PFSK-1 (cell line): ENCODE measurements around the gene U2AF2.

Experiments
- FOXP2 ChIP-seq: optimal IDR thresholded peaks from 2 replicates; pipeline ENCODE3; 2011; ENCODE audit warnings: borderline replicate concordance, control low read depth, inconsistent platforms; ENCODE audit not compliant: insufficient read depth; ENCODE audit errors: extremely low read length, extremely low read depth
- POLR2AphosphoS5 ChIP-seq: IDR thresholded peaks from 2 replicates; pipeline ENCODE4 v1.6.1; 2012; ENCODE audit warnings: low read depth, mild to moderate bottlenecking, control low read depth, low read length, moderate library complexity
- SIN3A ChIP-seq: IDR thresholded peaks from 2 replicates; pipeline ENCODE4 v1.6.1; 2012; ENCODE audit warnings: mild to moderate bottlenecking, low read length, moderate library complexity, borderline replicate concordance; ENCODE audit not compliant: insufficient read depth
- TAF1 ChIP-seq: IDR thresholded peaks from 2 replicates; pipeline ENCODE4 v1.6.1; 2012; ENCODE audit warnings: low read length, control low read depth, borderline replicate concordance; ENCODE audit not compliant: insufficient read depth
- TF ChIP-seq, protein P1 (sequence below), 2 experiments: IDR thresholded peaks; 2 replicates each; pipeline versions ENCODE4 v1.6.1 to v1.8.0; 2011 to 2012; ENCODE audit warnings: low read depth in 2 of 2, low read length in 2 of 2, control low read depth in 1 of 2, inconsistent platforms in 1 of 2, mild to moderate bottlenecking in 1 of 2, moderate library complexity in 1 of 2; ENCODE audit not compliant: insufficient read depth in 1 of 2

The U2AF2 gene

DNA sequence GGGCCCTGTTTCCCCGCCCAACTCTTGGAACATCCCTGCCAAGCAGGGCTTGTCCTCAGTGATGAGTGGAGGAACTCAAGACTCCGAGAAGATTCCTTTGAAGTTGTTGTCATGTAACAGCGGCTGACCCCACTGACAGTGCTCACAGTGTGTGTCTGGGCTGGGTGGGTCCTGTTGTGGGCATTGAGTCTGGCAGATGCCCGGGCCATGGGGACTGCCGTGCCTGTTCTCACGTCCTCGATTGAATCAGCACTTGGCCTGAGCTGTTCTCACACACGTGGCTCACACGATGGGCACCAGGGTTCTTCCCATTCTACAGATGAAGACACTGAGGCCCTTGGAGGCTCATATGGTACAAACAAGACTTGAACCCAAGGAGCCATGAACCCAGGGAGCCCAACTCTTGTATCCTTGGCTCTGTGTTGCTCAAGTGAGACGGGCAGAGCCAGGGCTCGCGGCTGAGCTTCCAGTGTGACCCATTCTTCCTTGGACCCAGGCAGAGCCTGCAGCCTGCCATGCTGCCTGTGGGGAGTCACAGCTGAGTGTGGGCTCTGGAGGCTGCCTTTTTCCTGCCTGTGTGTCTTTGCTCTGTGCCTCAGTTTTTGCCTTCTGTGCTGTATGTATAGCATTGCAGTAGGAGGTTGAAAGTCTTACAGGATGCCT lies 11.6 kb downstream of the U2AF2 start:
- TF ChIP-seq TAF1 (no peak), POLR2AphosphoS5 (no peak), FOXP2 (no peak), SIN3A (no peak)
- TF ChIP-seq, protein P1, sequence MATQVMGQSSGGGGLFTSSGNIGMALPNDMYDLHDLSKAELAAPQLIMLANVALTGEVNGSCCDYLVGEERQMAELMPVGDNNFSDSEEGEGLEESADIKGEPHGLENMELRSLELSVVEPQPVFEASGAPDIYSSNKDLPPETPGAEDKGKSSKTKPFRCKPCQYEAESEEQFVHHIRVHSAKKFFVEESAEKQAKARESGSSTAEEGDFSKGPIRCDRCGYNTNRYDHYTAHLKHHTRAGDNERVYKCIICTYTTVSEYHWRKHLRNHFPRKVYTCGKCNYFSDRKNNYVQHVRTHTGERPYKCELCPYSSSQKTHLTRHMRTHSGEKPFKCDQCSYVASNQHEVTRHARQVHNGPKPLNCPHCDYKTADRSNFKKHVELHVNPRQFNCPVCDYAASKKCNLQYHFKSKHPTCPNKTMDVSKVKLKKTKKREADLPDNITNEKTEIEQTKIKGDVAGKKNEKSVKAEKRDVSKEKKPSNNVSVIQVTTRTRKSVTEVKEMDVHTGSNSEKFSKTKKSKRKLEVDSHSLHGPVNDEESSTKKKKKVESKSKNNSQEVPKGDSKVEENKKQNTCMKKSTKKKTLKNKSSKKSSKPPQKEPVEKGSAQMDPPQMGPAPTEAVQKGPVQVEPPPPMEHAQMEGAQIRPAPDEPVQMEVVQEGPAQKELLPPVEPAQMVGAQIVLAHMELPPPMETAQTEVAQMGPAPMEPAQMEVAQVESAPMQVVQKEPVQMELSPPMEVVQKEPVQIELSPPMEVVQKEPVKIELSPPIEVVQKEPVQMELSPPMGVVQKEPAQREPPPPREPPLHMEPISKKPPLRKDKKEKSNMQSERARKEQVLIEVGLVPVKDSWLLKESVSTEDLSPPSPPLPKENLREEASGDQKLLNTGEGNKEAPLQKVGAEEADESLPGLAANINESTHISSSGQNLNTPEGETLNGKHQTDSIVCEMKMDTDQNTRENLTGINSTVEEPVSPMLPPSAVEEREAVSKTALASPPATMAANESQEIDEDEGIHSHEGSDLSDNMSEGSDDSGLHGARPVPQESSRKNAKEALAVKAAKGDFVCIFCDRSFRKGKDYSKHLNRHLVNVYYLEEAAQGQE (IDR thresholded peaks at IDR 0.05; ENCODE audit: insufficient read depth in 1 of 2, low read depth in 2 of 2, low read length in 2 of 2): no peak

DNA sequence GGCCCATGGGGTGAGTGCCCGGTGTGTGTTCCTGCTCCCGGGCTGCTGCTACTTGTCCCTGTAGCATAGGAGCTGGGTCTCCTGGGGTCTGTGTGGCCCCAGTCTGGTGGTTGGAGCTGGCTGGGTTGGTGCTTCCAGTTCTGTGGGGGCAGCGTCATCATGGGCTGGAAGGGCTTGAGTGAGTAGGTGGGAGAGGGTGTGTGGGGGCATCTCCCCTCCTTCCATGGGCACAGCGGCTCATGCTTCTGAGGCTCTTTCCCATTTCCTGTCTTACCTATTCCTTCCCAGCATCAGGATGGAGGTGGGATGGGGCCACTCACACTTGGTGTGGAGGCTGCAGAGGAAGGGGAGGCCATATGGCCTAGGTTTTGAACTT lies 12.2 kb downstream of the U2AF2 start:
- no peak for TF ChIP-seq POLR2AphosphoS5
- no peak for TF ChIP-seq TAF1
- TF ChIP-seq FOXP2: no peak
- TF ChIP-seq, protein P1 (IDR thresholded peaks at IDR 0.05; ENCODE audit: insufficient read depth in 1 of 2, low read depth in 2 of 2, low read length in 2 of 2): no peak

DNA sequence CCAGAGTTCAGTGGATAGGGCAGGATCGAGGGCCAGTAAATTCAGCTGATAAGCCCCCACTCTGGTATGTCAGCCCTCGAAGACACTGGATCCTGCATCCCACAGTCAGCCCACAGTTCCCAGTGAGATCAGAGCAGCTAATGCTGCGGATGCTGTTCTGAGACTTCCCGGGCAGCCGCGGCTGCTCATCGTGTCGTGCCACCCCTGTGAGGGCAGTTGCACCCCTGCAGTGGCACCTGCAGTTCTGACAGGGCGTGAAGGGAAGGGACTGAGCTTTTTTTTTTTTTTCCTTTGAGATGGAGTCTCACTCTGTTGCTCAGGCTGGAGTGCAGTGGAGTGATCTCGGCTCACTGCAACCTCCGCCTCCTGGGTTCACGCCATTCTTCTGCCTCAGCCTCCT lies 12.7 kb downstream of the U2AF2 start:
- TF ChIP-seq SIN3A (no peak), POLR2AphosphoS5 (no peak), FOXP2 (no peak)

DNA sequence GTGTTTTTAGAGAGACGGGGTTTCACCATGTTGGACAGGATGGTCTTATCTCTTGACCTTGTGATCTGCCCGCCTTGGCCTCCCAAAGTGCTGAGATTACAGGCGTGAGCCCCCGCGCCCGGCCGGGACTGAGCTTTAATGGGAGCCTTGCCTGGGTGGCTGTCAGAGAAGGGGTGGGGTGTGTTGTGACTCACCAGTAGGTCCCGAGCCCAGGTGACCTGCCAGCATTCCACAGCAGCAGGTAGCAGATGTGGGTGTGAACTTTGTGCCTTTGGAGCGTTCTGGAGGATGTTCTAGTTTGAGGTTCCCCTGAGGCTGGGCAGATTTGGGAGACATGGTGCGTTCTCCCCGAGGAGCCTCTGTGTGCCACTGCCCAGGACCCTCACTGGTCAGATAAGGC lies 13.1 kb downstream of the U2AF2 start:
- no peak for TF ChIP-seq SIN3A
- TF ChIP-seq TAF1: no peak
- no peak for TF ChIP-seq POLR2AphosphoS5
- no peak for TF ChIP-seq FOXP2
- TF ChIP-seq, protein P1 (IDR thresholded peaks at IDR 0.05; ENCODE audit: insufficient read depth in 1 of 2, low read depth in 2 of 2, low read length in 2 of 2): no peak

DNA sequence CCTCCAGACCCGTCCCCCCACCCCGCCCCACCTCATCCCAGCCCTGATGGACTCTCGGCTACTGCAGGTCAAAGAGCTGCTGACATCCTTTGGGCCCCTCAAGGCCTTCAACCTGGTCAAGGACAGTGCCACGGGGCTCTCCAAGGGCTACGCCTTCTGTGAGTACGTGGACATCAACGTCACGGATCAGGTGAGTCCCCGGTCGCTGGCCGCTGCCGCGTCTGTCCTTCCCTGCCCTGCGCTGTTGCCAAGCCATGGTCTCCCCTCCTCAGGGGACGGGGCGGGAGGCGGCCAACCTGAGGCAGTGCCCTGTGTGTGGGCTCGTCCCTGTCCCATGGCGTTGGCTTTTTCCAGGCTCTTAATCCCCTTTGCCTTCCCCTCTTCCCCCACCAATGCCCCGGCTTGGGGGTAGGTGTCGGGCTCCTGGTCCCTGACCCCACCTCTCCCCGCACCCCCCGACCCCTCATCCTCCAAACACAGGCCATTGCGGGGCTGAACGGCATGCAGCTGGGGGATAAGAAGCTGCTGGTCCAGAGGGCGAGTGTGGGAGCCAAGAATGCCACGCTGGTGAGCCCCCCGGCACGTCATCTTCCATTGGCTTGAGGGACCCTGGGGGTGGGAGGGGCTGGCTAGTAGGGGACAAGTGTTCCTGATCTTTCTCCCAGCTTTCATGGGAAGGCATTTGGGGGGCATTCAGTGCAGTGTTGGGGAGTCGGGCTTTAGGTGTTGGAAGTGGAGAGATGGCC lies 13.9 kb downstream of the U2AF2 start:
- no peak for TF ChIP-seq SIN3A
- no peak for TF ChIP-seq POLR2AphosphoS5
- TF ChIP-seq, protein P1 (IDR thresholded peaks at IDR 0.05; ENCODE audit: insufficient read depth in 1 of 2, low read depth in 2 of 2, low read length in 2 of 2): no peak
- no peak for TF ChIP-seq FOXP2
- no peak for TF ChIP-seq TAF1
